Measurements from ENCODE around the gene RUSF1. TPM values are rescaled to one million over a fixed set of nuclear protein-coding genes. Genes with fewer than 3 reads are reported as not detected.
"Not testable (repeated sequence)": the region's sequence is repeated elsewhere in the genome, so short reads cannot be mapped to it uniquely, and the experiment has no call there.

RUSF1 gene
- 10 to 100 TPM; 31.6 to 52.1 TPM for polyA plus RNA-seq

DNA sequence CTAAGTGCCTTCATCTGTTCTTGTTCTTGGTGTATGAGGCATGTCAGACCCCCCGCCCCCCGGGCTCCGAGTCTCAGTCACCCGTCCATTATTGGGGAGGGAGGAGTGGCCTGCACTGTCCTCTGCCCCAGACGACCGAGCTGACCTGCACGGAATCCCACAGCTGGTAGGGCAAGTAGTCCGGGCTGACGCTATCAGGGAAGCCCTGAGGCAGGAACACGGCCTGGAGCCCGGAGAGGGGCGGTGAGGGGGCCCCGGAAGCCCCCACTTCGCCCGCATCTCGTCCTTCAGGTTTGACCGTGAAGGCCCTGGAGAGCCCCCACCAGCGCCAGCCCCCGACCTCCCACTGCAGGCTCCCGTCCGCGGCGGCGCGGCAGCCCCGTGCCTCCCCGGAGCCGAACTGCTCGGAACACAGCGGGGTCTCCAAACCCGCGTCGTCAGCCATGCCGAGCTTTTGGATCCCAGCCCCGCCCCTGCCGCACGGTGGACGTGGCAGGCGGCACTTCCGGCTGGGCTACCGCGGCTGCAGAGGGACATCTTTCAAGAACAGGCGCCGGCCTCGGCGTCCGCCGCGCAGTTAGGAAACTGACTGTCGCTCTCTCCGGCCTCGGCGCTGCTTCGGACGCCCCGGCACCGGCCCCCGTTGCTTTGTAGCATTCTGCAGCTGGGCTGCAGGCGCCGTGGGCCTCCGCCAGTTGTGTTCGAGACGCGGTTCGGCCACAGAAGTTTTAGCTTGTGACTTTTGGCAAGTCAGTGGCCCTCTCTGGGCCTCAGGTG, at the start of gene RUSF1:
Gene RUSF1 (minus strand): TSS at position 463 of the 777 bp plus-strand sequence. CDS start 18 bp downstream, at position 445.
- Histone ChIP-seq H3K36me3 (ENCODE audit: control insufficient read depth in 2 of 2, insufficient read depth in 2 of 2, low read length in 1 of 2) (no peaks in the 10 kb centered on the region), H3K27me3 (ENCODE audit: control insufficient read depth in 1 of 2, insufficient read depth in 2 of 2, low read length in 2 of 2) (no peaks in the 10 kb centered on the region), H3K4me3 (ENCODE audit: low read depth in 1 of 2, low read length in 2 of 2) (peak within 1 kb of the TSS; percentile 85 to 92), H3K27ac (ENCODE audit: low read depth in 2 of 2, low read length in 1 of 2) (peak within 1 kb of the TSS; percentile 87 to 95), H3K9me3 (ENCODE audit: control insufficient read depth in 2 of 2, insufficient read depth in 1 of 2, low read depth in 1 of 2, low read length in 1 of 2) (no peaks in the 10 kb centered on the region), H3K4me1 (ENCODE audit: control insufficient read depth in 2 of 2, insufficient read depth in 2 of 2, low read length in 1 of 2) (no peaks in the 10 kb centered on the region)
- WGBS, 2 donors = 0% methylated on average over 64 to 65 of the region's 65 CpGs

DNA sequence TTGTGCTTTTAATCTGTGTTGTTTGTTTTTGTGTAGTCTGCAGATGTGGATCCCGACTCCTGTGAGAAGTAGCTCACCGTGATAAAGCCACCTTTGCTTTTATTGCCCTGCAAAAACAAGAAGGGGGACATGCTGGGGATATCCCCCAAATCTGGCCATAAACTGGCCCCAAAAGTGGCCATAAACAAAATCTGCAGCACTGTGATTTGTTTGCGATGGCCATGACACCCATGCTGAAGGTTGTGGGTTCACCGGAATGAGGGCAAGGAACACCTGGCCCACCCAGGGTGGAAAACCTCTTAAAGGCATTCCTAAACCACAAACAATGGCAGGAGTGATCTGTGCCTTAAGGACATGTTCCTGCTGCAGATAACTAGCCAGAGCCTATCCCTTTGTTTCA, 34.6 kb upstream of the RUSF1 start:
- Histone ChIP-seq H3K36me3 (ENCODE audit: control insufficient read depth in 2 of 2, insufficient read depth in 2 of 2, low read length in 1 of 2) (no peaks in the 10 kb centered on the region), H3K27ac (ENCODE audit: low read depth in 2 of 2, low read length in 1 of 2) (no peak overlapping the region), H3K27me3 (ENCODE audit: control insufficient read depth in 1 of 2, insufficient read depth in 2 of 2, low read length in 2 of 2) (no peaks in the 10 kb centered on the region), H3K9me3 (ENCODE audit: control insufficient read depth in 2 of 2, insufficient read depth in 1 of 2, low read depth in 1 of 2, low read length in 1 of 2) (no peaks in the 10 kb centered on the region), H3K4me3 (ENCODE audit: low read depth in 1 of 2, low read length in 2 of 2) (no peak overlapping the region), H3K4me1 (ENCODE audit: control insufficient read depth in 2 of 2, insufficient read depth in 2 of 2, low read length in 1 of 2) (no peaks in the 10 kb centered on the region)
- WGBS, 2 donors = 92% methylated on average over 4 of the region's 4 CpGs

DNA sequence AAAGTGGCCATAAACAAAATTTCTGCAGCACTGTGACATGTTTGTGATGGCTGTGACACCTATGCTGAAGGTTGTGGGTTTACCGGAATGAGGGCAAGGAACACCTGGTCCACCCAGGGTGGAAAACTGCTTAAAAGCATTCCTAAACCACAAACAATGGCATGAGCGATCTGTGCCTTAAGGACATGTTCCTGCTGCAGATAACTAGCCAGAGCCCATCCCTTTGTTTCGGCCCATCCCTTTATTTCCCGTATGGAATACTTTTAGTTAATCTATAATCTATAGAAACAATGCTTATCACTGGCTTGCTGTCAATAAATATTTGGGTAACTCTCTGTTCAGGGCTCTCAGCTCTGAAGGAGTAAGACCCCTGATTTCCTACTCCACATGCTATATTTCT, 31.6 kb upstream of the RUSF1 start:
- H3K4me3 ChIP-seq (ENCODE audit: low read depth in 1 of 2, low read length in 2 of 2); H3K9me3 ChIP-seq (ENCODE audit: control insufficient read depth in 2 of 2, insufficient read depth in 1 of 2, low read depth in 1 of 2, low read length in 1 of 2); H3K36me3 ChIP-seq (ENCODE audit: control insufficient read depth in 2 of 2, insufficient read depth in 2 of 2, low read length in 1 of 2); H3K27ac ChIP-seq (ENCODE audit: low read depth in 2 of 2, low read length in 1 of 2); H3K4me1 ChIP-seq (ENCODE audit: control insufficient read depth in 2 of 2, insufficient read depth in 2 of 2, low read length in 1 of 2); H3K27me3 ChIP-seq (ENCODE audit: control insufficient read depth in 1 of 2, insufficient read depth in 2 of 2, low read length in 2 of 2): not testable (repeated sequence)
- WGBS, 2 donors = 81 to 83% methylated on average over 4 of the region's 4 CpGs

DNA sequence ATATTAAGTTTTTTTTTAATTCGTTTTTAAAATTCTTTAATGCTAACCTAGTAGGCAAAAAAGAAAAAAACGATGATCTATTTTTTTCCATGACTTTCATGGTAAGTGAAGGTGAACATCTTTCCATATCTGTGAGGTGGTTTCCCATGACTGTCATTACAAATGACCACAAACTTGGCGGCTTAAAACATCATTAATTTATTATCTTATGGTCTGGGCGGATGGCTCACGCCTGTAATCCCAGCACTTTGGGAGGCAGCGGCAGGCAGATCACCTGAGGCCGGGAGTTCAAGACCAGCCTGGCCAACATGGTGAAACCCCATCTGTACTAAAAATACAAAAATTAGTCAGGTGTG, 30.0 kb upstream of the RUSF1 start:
- H3K27me3 ChIP-seq (ENCODE audit: control insufficient read depth in 1 of 2, insufficient read depth in 2 of 2, low read length in 2 of 2); H3K27ac ChIP-seq (ENCODE audit: low read depth in 2 of 2, low read length in 1 of 2); H3K9me3 ChIP-seq (ENCODE audit: control insufficient read depth in 2 of 2, insufficient read depth in 1 of 2, low read depth in 1 of 2, low read length in 1 of 2); H3K4me1 ChIP-seq (ENCODE audit: control insufficient read depth in 2 of 2, insufficient read depth in 2 of 2, low read length in 1 of 2); H3K36me3 ChIP-seq (ENCODE audit: control insufficient read depth in 2 of 2, insufficient read depth in 2 of 2, low read length in 1 of 2); H3K4me3 ChIP-seq (ENCODE audit: low read depth in 1 of 2, low read length in 2 of 2): not testable (repeated sequence)
- 71 to 72% methylated on average over 7 of the region's 7 CpGs for WGBS, 2 donors

GRCh38 chr16:31537362-31538242, 29.4 kb upstream of the RUSF1 start:
- H3K27ac ChIP-seq (ENCODE audit: low read depth in 2 of 2, low read length in 1 of 2) = no peak overlapping the region
- no peaks in the 10 kb centered on the region for H3K36me3 ChIP-seq (ENCODE audit: control insufficient read depth in 2 of 2, insufficient read depth in 2 of 2, low read length in 1 of 2)
- no peaks in the 10 kb centered on the region for H3K9me3 ChIP-seq (ENCODE audit: control insufficient read depth in 2 of 2, insufficient read depth in 1 of 2, low read depth in 1 of 2, low read length in 1 of 2)
- H3K27me3 ChIP-seq (ENCODE audit: control insufficient read depth in 1 of 2, insufficient read depth in 2 of 2, low read length in 2 of 2) = no peaks in the 10 kb centered on the region
- peaks cover 0 to 3% of the 10 kb centered on the region in 2 donors for H3K4me1 ChIP-seq (ENCODE audit: control insufficient read depth in 2 of 2, insufficient read depth in 2 of 2, low read length in 1 of 2)
- 9 to 11% methylated on average over 55 to 57 of the region's 57 CpGs for WGBS, 2 donors
- peak overlapping the region; percentile 33 to 43 for H3K4me3 ChIP-seq (ENCODE audit: low read depth in 1 of 2, low read length in 2 of 2)

GRCh38 chr16:31536804-31537361, 28.7 kb upstream of the RUSF1 start:
- H3K36me3 ChIP-seq (ENCODE audit: control insufficient read depth in 2 of 2, insufficient read depth in 2 of 2, low read length in 1 of 2) = no peaks in the 10 kb centered on the region
- no peaks in the 10 kb centered on the region for H3K9me3 ChIP-seq (ENCODE audit: control insufficient read depth in 2 of 2, insufficient read depth in 1 of 2, low read depth in 1 of 2, low read length in 1 of 2)
- H3K4me3 ChIP-seq (ENCODE audit: low read depth in 1 of 2, low read length in 2 of 2) = no peak overlapping the region
- H3K27ac ChIP-seq (ENCODE audit: low read depth in 2 of 2, low read length in 1 of 2) = no peak overlapping the region
- no peaks in the 10 kb centered on the region for H3K27me3 ChIP-seq (ENCODE audit: control insufficient read depth in 1 of 2, insufficient read depth in 2 of 2, low read length in 2 of 2)
- 69 to 72% methylated on average over 21 of the region's 21 CpGs for WGBS, 2 donors
- peaks cover 0 to 3% of the 10 kb centered on the region in 2 donors for H3K4me1 ChIP-seq (ENCODE audit: control insufficient read depth in 2 of 2, insufficient read depth in 2 of 2, low read length in 1 of 2)

DNA sequence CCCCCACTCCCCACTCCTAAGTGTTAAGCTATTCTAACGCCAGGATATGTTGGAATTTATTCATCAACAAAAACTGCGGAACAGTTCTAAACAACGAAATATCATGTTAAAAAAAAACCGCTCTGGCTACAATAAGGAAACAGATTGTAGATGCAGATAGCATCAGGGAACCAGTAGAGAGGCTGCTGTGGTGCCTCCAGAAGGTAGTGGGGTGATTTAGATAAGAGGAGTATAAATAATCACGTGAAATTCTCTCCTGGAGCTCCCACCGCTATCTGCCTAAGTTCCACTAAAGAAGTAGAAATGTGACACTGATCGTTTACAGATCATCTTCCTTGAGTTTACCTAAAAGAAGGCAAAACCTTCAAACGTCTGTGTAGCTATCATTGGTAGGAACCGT, 27.5 kb upstream of the RUSF1 start:
- Histone ChIP-seq H3K27me3 (ENCODE audit: control insufficient read depth in 1 of 2, insufficient read depth in 2 of 2, low read length in 2 of 2) (no peaks in the 10 kb centered on the region), H3K27ac (ENCODE audit: low read depth in 2 of 2, low read length in 1 of 2) (no peak overlapping the region), H3K4me3 (ENCODE audit: low read depth in 1 of 2, low read length in 2 of 2) (no peak overlapping the region), H3K9me3 (ENCODE audit: control insufficient read depth in 2 of 2, insufficient read depth in 1 of 2, low read depth in 1 of 2, low read length in 1 of 2) (no peaks in the 10 kb centered on the region), H3K36me3 (ENCODE audit: control insufficient read depth in 2 of 2, insufficient read depth in 2 of 2, low read length in 1 of 2) (no peaks in the 10 kb centered on the region), H3K4me1 (ENCODE audit: control insufficient read depth in 2 of 2, insufficient read depth in 2 of 2, low read length in 1 of 2) (peaks cover 0 to 3% of the 10 kb centered on the region in 2 donors)
- 51 to 61% methylated on average over 9 of the region's 9 CpGs for WGBS, 2 donors

DNA sequence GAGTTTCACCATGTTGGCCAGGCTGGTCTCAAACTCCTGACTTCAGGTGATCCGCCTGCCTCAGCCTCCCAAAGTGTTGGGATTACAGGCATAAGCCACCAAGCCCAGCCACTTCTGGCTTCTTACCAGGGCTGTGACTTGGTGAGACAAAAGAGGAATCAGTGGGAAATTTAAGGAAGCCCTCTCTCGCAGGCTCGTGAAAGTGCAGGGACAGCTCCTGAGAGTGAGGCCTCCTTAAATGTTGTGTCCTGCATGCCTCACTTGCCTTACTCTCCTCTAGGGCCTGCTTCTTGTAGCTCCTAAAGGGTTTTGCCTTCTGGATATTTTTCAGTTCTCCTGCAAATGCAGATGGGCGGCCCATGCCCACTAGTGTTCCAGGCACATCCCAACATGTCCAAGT, 24.7 kb upstream of the RUSF1 start:
- no peaks in the 10 kb centered on the region for H3K36me3 ChIP-seq (ENCODE audit: control insufficient read depth in 2 of 2, insufficient read depth in 2 of 2, low read length in 1 of 2)
- H3K27ac ChIP-seq (ENCODE audit: low read depth in 2 of 2, low read length in 1 of 2) = no peak overlapping the region
- no peaks in the 10 kb centered on the region for H3K9me3 ChIP-seq (ENCODE audit: control insufficient read depth in 2 of 2, insufficient read depth in 1 of 2, low read depth in 1 of 2, low read length in 1 of 2)
- H3K4me3 ChIP-seq (ENCODE audit: low read depth in 1 of 2, low read length in 2 of 2) = no peak overlapping the region
- 88 to 91% methylated on average over 4 of the region's 4 CpGs for WGBS, 2 donors
- H3K4me1 ChIP-seq (ENCODE audit: control insufficient read depth in 2 of 2, insufficient read depth in 2 of 2, low read length in 1 of 2) = peaks cover 5 to 13% of the 10 kb centered on the region in 2 donors
- no peaks in the 10 kb centered on the region for H3K27me3 ChIP-seq (ENCODE audit: control insufficient read depth in 1 of 2, insufficient read depth in 2 of 2, low read length in 2 of 2)

- H3K9me3 ChIP-seq (ENCODE audit: control insufficient read depth in 2 of 2, insufficient read depth in 1 of 2, low read depth in 1 of 2, low read length in 1 of 2) = no peaks in the 10 kb centered on the region
- H3K27ac ChIP-seq (ENCODE audit: low read depth in 2 of 2, low read length in 1 of 2) = no peak overlapping the region
- no peaks in the 10 kb centered on the region for H3K36me3 ChIP-seq (ENCODE audit: control insufficient read depth in 2 of 2, insufficient read depth in 2 of 2, low read length in 1 of 2)
- peaks cover 5 to 10% of the 10 kb centered on the region in 2 donors for H3K4me1 ChIP-seq (ENCODE audit: control insufficient read depth in 2 of 2, insufficient read depth in 2 of 2, low read length in 1 of 2)
- 51 to 70% methylated on average over 2 of the region's 2 CpGs for WGBS, 2 donors
- no peaks in the 10 kb centered on the region for H3K27me3 ChIP-seq (ENCODE audit: control insufficient read depth in 1 of 2, insufficient read depth in 2 of 2, low read length in 2 of 2)
- no peak overlapping the region for H3K4me3 ChIP-seq (ENCODE audit: low read depth in 1 of 2, low read length in 2 of 2)
Measured at GRCh38 chr16:31532120-31532519, 23.9 kb upstream of the RUSF1 start.
